Loucy (cell line): Measurements from ENCODE around the gene GSDMA.

Experiments used
- H2AFZ ChIP-seq: fragments of 200-600 bp; sonication (generic); 2 replicates; pipeline ENCODE4 v1.6.0; 2016; ENCODE audit warnings: antibody characterized with exemption, mild to moderate bottlenecking, low read length, moderate library complexity
- H3F3A ChIP-seq: fragments of 200-600 bp; 2 replicates; pipeline ENCODE4 v1.6.0; 2016; ENCODE audit warnings: antibody characterized with exemption, low read depth, mild to moderate bottlenecking
- H3K27me3 ChIP-seq: fragments of 200-600 bp; sonication (generic); 2 replicates; pipeline ENCODE4 v1.6.1; 2014; ENCODE audit warnings: low read length, mild to moderate bottlenecking; ENCODE audit not compliant: insufficient read depth, poor library complexity, severe bottlenecking
- H3K36me3 ChIP-seq: fragments of 200-600 bp; sonication (generic); 2 replicates; pipeline ENCODE4 v1.6.1; 2016; ENCODE audit warnings: low read length; ENCODE audit not compliant: insufficient read depth
- H3K4me1 ChIP-seq: fragments of 200-600 bp; sonication (generic); 2 replicates; pipeline ENCODE4 v1.5.1; 2014; ENCODE audit warnings: low read length, mild to moderate bottlenecking; ENCODE audit not compliant: insufficient read depth, poor library complexity, severe bottlenecking
- H3K4me2 ChIP-seq: fragments of 200-600 bp; sonication (generic); 2 replicates; pipeline ENCODE4 v1.6.0; 2014; ENCODE audit warnings: antibody characterized with exemption, low read length, low read depth, mild to moderate bottlenecking; ENCODE audit not compliant: poor library complexity, severe bottlenecking
- H3K4me3 ChIP-seq: fragments of 200-600 bp; sonication (generic); 2 replicates; pipeline ENCODE4 v1.5.1; 2014; ENCODE audit warnings: low read length, mild to moderate bottlenecking, mixed read lengths; ENCODE audit not compliant: poor library complexity, severe bottlenecking
- H3K79me2 ChIP-seq: fragments of 200-600 bp; sonication (generic); 2 replicates; pipeline ENCODE4 v1.6.1; 2014; ENCODE audit warnings: low read length; ENCODE audit not compliant: insufficient read depth
- H3K9ac ChIP-seq: fragments of 200-600 bp; sonication (generic); 2 replicates; pipeline ENCODE4 v1.6.0; 2014; ENCODE audit warnings: mild to moderate bottlenecking, low read depth, low read length, moderate library complexity; ENCODE audit not compliant: poor library complexity, severe bottlenecking
- H3K9me2 ChIP-seq: fragments of 200-600 bp; sonication (generic); replicated peaks from 2 replicates; pipeline ENCODE4 v1.6.1; 2016; ENCODE audit warnings: low read depth, low read length, mixed read lengths
- H3K9me3 ChIP-seq: fragments of 200-600 bp; sonication (generic); 2 replicates; pipeline ENCODE4 v1.6.1; 2014; ENCODE audit warnings: mild to moderate bottlenecking, antibody characterized with exemption, low read length, low read depth; ENCODE audit not compliant: insufficient read depth
- H4K20me1 ChIP-seq: fragments of 200-600 bp; sonication (generic); 2 replicates; pipeline ENCODE4 v1.6.0; 2014; ENCODE audit warnings: antibody characterized with exemption, low read length, mild to moderate bottlenecking; ENCODE audit not compliant: insufficient read depth, poor library complexity, severe bottlenecking
- CTCF ChIP-seq: fragments of 200-600 bp; sonication (generic); conservative IDR thresholded peaks from 2 replicates; pipeline ENCODE4 v1.5.1; 2014; ENCODE audit warnings: mild to moderate bottlenecking, antibody characterized with exemption, low read length
- EZH2phosphoT487 ChIP-seq: fragments of 200-600 bp; IDR thresholded peaks from 2 replicates; pipeline ENCODE4 v1.6.1; 2018; ENCODE audit warnings: antibody characterized with exemption, mild to moderate bottlenecking, moderate library complexity, borderline replicate concordance

Gene GSDMA

GRCh38 chr17:39921323-39921722, 41.5 kb upstream of the GSDMA start:
- Histone ChIP-seq H3K4me2 (peak overlapping the region; percentile 41), H3K9me3 (no peaks in the 10 kb centered on the region), H3K36me3 (peaks cover 19% of the 10 kb centered on the region; the same call in 1 of the 2 replicates)

DNA sequence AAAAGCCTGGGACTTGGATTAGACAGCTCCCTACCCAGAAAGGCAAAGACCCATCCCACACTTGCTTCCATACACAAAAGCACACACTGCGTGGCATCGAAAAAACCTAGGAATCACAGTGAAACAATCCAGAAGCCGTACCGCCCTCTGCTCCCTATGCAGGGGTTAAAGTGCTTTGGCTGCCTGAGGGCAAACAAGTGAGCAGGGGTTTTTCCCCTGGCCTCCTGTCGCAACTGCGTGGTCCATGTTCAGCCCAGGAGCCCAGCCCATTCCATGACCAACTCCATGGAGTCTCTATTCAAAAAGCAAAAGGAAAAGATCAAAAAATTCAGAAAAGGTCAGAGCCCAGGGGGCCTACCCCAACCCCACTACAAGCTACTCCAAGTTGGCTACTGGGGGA, 40.8 kb upstream of the GSDMA start:
- H3K9ac ChIP-seq, result no peak overlapping the region
- peaks cover 40% of the 10 kb centered on the region for H3K79me2 ChIP-seq
- TF ChIP-seq EZH2phosphoT487 (no peak), CTCF (no peak)
- H3K4me1 ChIP-seq, result peaks cover 34% of the 10 kb centered on the region
- no peaks in the 10 kb centered on the region for H3F3A ChIP-seq
- H3K4me2 ChIP-seq, result no peak overlapping the region
- peaks cover 26% of the 10 kb centered on the region for H4K20me1 ChIP-seq
- no peaks in the 10 kb centered on the region for H3K9me3 ChIP-seq
- no peak overlapping the region for H2AFZ ChIP-seq
- H3K27me3 ChIP-seq, result no peaks in the 10 kb centered on the region
- H3K36me3 ChIP-seq, result peaks cover 19% of the 10 kb centered on the region; the same call in 1 of the 2 replicates
- no peak overlapping the region for H3K4me3 ChIP-seq
- no peaks in the 10 kb centered on the region for H3K9me2 ChIP-seq

More at GRCh38 chr17:39921323-39921722, 41.5 kb upstream of the GSDMA start:
- Histone ChIP-seq H3F3A (no peaks in the 10 kb centered on the region), H3K4me3 (no peak overlapping the region), H3K79me2 (peaks cover 33% of the 10 kb centered on the region), H3K4me1 (peaks cover 34% of the 10 kb centered on the region), H3K9ac (no peak overlapping the region), H3K9me2 (no peaks in the 10 kb centered on the region), H3K27me3 (no peaks in the 10 kb centered on the region), H2AFZ (no peak overlapping the region), H4K20me1 (peaks cover 20% of the 10 kb centered on the region)
- TF ChIP-seq EZH2phosphoT487 (no peak), CTCF (no peak)

- H3K79me2 ChIP-seq, result peaks cover 47% of the 10 kb centered on the region
- TF ChIP-seq CTCF, result no peak
- no peak for TF ChIP-seq EZH2phosphoT487
- no peaks in the 10 kb centered on the region for H3K27me3 ChIP-seq
- H3K9me2 ChIP-seq, result no peaks in the 10 kb centered on the region
- H3K4me1 ChIP-seq, result peaks cover 41% of the 10 kb centered on the region
- H2AFZ ChIP-seq, result no peak overlapping the region
- H3K36me3 ChIP-seq, result peaks cover 19% of the 10 kb centered on the region; the same call in 1 of the 2 replicates
- H3K4me2 ChIP-seq, result peak overlapping the region; percentile 15
- no peaks in the 10 kb centered on the region for H3F3A ChIP-seq
- peaks cover 29% of the 10 kb centered on the region for H4K20me1 ChIP-seq
- no peak overlapping the region for H3K4me3 ChIP-seq
- H3K9me3 ChIP-seq, result no peaks in the 10 kb centered on the region
- no peak overlapping the region for H3K9ac ChIP-seq
These were observed 39.6 kb upstream of the GSDMA start for GRCh38 chr17:39923230-39923629.
